ENCODE results near the gene PRR5L.

The PRR5L gene

GRCh38 chr11:36373016-36374010, 77.2 kb downstream of the PRR5L start:
- DNase-seq (ENCODE audit: insufficient read length, low spot score), result no peak
- FAIRE-seq, result no peak
- TF ChIP-seq TAF1 (IDR thresholded peaks at IDR 0.05; ENCODE audit: low read depth, low read length), result no peak
- no peak for TF ChIP-seq SPI1 (IDR thresholded peaks at IDR 0.05; ENCODE audit: low read depth, low read length)
- TF ChIP-seq POU2F2 (IDR thresholded peaks at IDR 0.05; ENCODE audit: low read depth, low read length), result no peak
- TF ChIP-seq POLR2AphosphoS5 (IDR thresholded peaks at IDR 0.05; ENCODE audit: low read depth, low read length), result no peak

- TF ChIP-seq POU2F2 (IDR thresholded peaks at IDR 0.05; ENCODE audit: low read depth, low read length) (no peak), SPI1 (IDR thresholded peaks at IDR 0.05; ENCODE audit: low read depth, low read length) (no peak), PAX5 (IDR thresholded peaks at IDR 0.05; ENCODE audit: insufficient read depth, low read length, severe bottlenecking) (no peak), TAF1 (IDR thresholded peaks at IDR 0.05; ENCODE audit: low read depth, low read length) (no peak), POLR2AphosphoS5 (IDR thresholded peaks at IDR 0.05; ENCODE audit: low read depth, low read length) (no peak), POLR2A (IDR thresholded peaks at IDR 0.05; ENCODE audit: low read depth, low read length) (no peak)
- FAIRE-seq (no peak), DNase-seq (ENCODE audit: insufficient read length, low spot score) (no peak)
Observed at GRCh38 chr11:36374726-36375125, 78.6 kb downstream of the PRR5L start.

- FAIRE-seq (no peak), DNase-seq (ENCODE audit: insufficient read length, low spot score) (no peak)
- no peak for TF ChIP-seq POLR2A (IDR thresholded peaks at IDR 0.05; ENCODE audit: low read depth, low read length)
- TF ChIP-seq POU2F2 (IDR thresholded peaks at IDR 0.05; ENCODE audit: low read depth, low read length), result no peak
- no peak for TF ChIP-seq TAF1 (IDR thresholded peaks at IDR 0.05; ENCODE audit: low read depth, low read length)
- no peak for TF ChIP-seq POLR2AphosphoS5 (IDR thresholded peaks at IDR 0.05; ENCODE audit: low read depth, low read length)
- no peak for TF ChIP-seq SPI1 (IDR thresholded peaks at IDR 0.05; ENCODE audit: low read depth, low read length)
Observed at GRCh38 chr11:36375353-36376008, 79.4 kb downstream of the PRR5L start.

- FAIRE-seq (no peak), DNase-seq (ENCODE audit: insufficient read length, low spot score) (no peak)
- no peak for TF ChIP-seq PAX5 (IDR thresholded peaks at IDR 0.05; ENCODE audit: insufficient read depth, low read length, severe bottlenecking)
- no peak for TF ChIP-seq TAF1 (IDR thresholded peaks at IDR 0.05; ENCODE audit: low read depth, low read length)
- TF ChIP-seq POLR2A (IDR thresholded peaks at IDR 0.05; ENCODE audit: low read depth, low read length), result no peak
- no peak for TF ChIP-seq POLR2AphosphoS5 (IDR thresholded peaks at IDR 0.05; ENCODE audit: low read depth, low read length)
- no peak for TF ChIP-seq SPI1 (IDR thresholded peaks at IDR 0.05; ENCODE audit: low read depth, low read length)
- TF ChIP-seq POU2F2 (IDR thresholded peaks at IDR 0.05; ENCODE audit: low read depth, low read length), result no peak
Observed at GRCh38 chr11:36376009-36376887, 80.2 kb downstream of the PRR5L start.

- DNase-seq (ENCODE audit: insufficient read length, low spot score), result no peak
- no peak for TF ChIP-seq POU2F2 (IDR thresholded peaks at IDR 0.05; ENCODE audit: low read depth, low read length)
- TF ChIP-seq POLR2A (IDR thresholded peaks at IDR 0.05; ENCODE audit: low read depth, low read length), result no peak
- TF ChIP-seq POLR2AphosphoS5 (IDR thresholded peaks at IDR 0.05; ENCODE audit: low read depth, low read length), result no peak
- TF ChIP-seq PAX5 (IDR thresholded peaks at IDR 0.05; ENCODE audit: insufficient read depth, low read length, severe bottlenecking), result no peak
- TF ChIP-seq SPI1 (IDR thresholded peaks at IDR 0.05; ENCODE audit: low read depth, low read length), result no peak
- no peak for TF ChIP-seq TAF1 (IDR thresholded peaks at IDR 0.05; ENCODE audit: low read depth, low read length)
- no peak for FAIRE-seq
Observed at GRCh38 chr11:36376888-36377758, 81.0 kb downstream of the PRR5L start.

GRCh38 chr11:36377759-36378564, 81.9 kb downstream of the PRR5L start:
- no peak for TF ChIP-seq PAX5 (IDR thresholded peaks at IDR 0.05; ENCODE audit: insufficient read depth, low read length, severe bottlenecking)
- TF ChIP-seq SPI1 (IDR thresholded peaks at IDR 0.05; ENCODE audit: low read depth, low read length), result peak; percentile 67
- TF ChIP-seq TAF1 (IDR thresholded peaks at IDR 0.05; ENCODE audit: low read depth, low read length), result no peak
- TF ChIP-seq POLR2AphosphoS5 (IDR thresholded peaks at IDR 0.05; ENCODE audit: low read depth, low read length), result no peak
- TF ChIP-seq POLR2A (IDR thresholded peaks at IDR 0.05; ENCODE audit: low read depth, low read length), result no peak
- TF ChIP-seq POU2F2 (IDR thresholded peaks at IDR 0.05; ENCODE audit: low read depth, low read length), result no peak
- DNase-seq (ENCODE audit: insufficient read length, low spot score) (no peak), FAIRE-seq (peak; percentile 16)

- DNase-seq (ENCODE audit: insufficient read length, low spot score) (no peak), FAIRE-seq (no peak)
- TF ChIP-seq POLR2A (IDR thresholded peaks at IDR 0.05; ENCODE audit: low read depth, low read length) (no peak), SPI1 (IDR thresholded peaks at IDR 0.05; ENCODE audit: low read depth, low read length) (no peak), TAF1 (IDR thresholded peaks at IDR 0.05; ENCODE audit: low read depth, low read length) (no peak)
Observed at GRCh38 chr11:36379653-36380052, 83.6 kb downstream of the PRR5L start.

All from GM12891 (cell line).